Panc1 (cell line): ENCODE results near the gene NOP10.

Experiments used
- CTCF ChIP-seq: fragments of 450-650 bp; IDR thresholded peaks from 2 replicates; pipeline ENCODE4 v1.5.1; 2017; ENCODE audit warnings: mild to moderate bottlenecking
- POLR2AphosphoS5 ChIP-seq: IDR thresholded peaks from 2 replicates; pipeline ENCODE4 v1.6.1; 2012; ENCODE audit warnings: mild to moderate bottlenecking, low read depth, low read length, moderate library complexity
- REST ChIP-seq, 2 experiments: IDR thresholded peaks; 2 replicates each; pipeline ENCODE4 v1.6.1; 2011 to 2012; ENCODE audit warnings: low read depth in 2 of 2, control low read depth in 1 of 2, low read length in 1 of 2, mild to moderate bottlenecking in 1 of 2, moderate library complexity in 1 of 2; ENCODE audit not compliant: insufficient read depth in 1 of 2
- SIN3A ChIP-seq: IDR thresholded peaks from 2 replicates; pipeline ENCODE4 v1.6.1; 2012; ENCODE audit warnings: low read depth, mild to moderate bottlenecking, low read length, moderate library complexity, borderline replicate concordance; ENCODE audit not compliant: insufficient read depth

DNA sequence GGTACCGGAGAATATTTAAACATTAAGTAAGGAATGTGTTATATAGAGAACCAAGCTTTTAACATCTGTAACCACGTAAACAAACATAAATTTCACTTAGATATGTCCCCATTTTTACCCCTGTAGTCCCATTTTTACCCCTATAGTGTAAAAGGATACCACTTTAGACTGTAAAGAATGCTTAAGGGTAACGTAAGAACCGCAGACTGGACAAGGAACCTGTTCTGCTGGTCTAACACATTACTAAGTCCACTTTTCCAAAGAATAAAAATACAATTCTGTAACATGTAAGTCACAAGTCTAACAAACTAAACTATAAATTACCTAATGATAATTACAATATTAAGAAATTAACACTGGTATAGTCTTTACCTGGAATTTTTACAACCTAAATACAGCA, 8.3 kb downstream of the NOP10 start:
- TF ChIP-seq CTCF (no peak), SIN3A (no peak), POLR2AphosphoS5 (no peak), REST (IDR thresholded peaks at IDR 0.05; ENCODE audit: insufficient read depth in 1 of 2, low read depth in 2 of 2, low read length in 1 of 2) (no peak)
